Vagina (tissue), 2 donors: ENCODE results near the gene FSTL5.

Experiments used
- CTCF ChIP-seq, 3 experiments: fragments of 450-650 bp in 2 of 3; fragments of 200-600 bp in 1 of 3; sonication (generic) in 1 of 3; IDR thresholded peaks; one replicate each; pipeline ENCODE4 v1.5.1; 2017 to 2019; ENCODE audit warnings: antibody characterized with exemption in 3 of 3, mild to moderate bottlenecking in 2 of 3, moderate library complexity in 2 of 3
- POLR2A ChIP-seq, 2 donors: fragments of 450-650 bp; IDR thresholded peaks; one replicate each; pipeline ENCODE4 v1.6.1; 2017; ENCODE audit warnings: antibody characterized with exemption in 2 of 2, mild to moderate bottlenecking in 2 of 2, moderate library complexity in 2 of 2

- TF ChIP-seq CTCF (IDR thresholded peaks at IDR 0.05) (no peak), POLR2A (IDR thresholded peaks at IDR 0.05) (no peak)
These were observed 173.1 kb downstream of the FSTL5 start for GRCh38 chr4:161990721-161991120.
